ENCODE results near the gene ANXA5.
"Not testable (repeated sequence)": the region's sequence is repeated elsewhere in the genome, so short reads cannot be mapped to it uniquely, and the experiment has no call there.

The ANXA5 gene

DNA sequence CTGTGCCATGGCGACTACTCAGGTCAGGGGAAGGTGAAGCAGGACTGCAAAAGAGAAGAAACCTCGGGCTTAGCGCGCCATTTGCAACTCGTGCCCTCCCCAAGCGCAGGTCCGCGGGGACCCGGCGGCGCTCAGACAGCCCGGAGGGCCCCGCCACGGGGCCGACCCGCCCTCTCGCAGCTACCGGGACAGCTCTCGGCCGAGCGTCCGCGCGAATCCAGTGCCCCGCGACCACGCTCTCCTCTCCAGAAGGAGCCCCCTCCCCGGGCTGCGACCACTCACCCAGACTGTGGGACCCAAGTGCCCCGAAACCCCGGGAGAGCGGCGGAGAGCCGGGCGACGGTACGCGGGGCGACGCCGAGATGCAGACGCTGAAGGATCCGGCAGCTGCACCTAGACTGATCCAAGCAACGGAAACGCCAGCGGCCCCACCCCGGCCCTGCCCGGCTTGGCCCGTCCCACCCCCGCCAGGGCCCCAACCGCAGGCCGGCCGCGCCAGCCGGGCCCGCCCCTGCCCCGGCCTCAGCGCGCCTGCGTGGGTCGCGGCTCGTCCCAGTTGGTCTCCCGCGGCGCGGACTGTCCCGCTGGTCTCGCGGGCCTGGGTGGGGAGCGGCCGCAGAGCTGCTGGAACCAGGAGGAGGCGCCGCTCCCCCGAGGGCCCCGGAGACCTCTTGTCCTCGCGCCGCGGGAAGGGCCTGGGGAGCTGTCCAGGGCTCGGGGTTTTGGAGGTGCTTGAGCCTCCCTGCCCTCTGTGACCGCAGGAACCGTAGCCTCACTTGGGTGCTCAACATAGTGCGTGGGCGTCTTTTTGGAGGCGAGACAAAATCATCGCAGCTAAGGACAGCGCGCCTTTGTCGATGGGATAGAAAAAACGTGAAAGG, at the start of gene ANXA5:
TSS of gene ANXA5 (minus strand) at position 400 of the 881 bp plus-strand sequence. CDS start at position 9, 391 bp downstream.
- DNase-seq (ENCODE audit: low spot score), result peak; percentile 85

DNA sequence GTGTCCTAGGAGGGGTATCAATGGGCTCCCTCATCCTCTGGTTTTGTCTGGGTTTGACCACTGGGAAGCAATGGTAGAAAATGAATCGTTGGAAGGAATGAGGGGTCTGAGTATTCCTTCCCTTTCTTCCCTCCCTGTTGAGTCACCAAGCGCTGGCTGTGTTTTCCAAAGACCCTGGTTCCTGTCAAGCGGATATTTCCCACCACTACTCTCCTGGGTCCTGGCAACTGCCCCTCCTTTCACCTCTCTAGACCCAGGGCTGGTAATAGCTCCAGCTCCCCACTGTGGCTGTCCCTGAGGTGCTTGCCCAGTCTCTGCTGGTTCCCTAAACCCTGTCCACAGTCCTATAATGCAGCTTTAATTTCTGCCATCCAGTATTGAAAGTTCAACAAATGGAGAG, 46.0 kb upstream of the ANXA5 start:
- DNase-seq (ENCODE audit: low spot score), result no peak

DNA sequence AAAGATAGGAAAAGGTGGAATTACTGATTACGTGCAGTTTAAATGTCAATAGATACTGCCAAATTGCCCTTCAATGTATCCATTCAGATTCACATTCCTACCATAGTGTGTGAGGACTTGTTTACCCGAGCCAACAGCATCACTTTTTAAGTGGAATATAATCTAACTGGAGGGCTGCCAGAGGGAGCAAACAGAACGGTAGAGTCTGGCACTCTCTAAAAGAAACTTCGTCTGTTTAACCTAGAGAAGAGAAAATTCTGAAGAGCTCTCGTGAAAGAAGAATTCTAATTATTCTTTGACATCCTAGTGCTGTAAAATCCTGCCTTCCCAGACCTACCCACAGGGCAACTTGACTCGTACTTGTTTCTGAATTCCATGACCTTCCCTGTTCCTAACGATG, 45.0 kb upstream of the ANXA5 start:
- DNase-seq (ENCODE audit: low spot score), result no peak

DNA sequence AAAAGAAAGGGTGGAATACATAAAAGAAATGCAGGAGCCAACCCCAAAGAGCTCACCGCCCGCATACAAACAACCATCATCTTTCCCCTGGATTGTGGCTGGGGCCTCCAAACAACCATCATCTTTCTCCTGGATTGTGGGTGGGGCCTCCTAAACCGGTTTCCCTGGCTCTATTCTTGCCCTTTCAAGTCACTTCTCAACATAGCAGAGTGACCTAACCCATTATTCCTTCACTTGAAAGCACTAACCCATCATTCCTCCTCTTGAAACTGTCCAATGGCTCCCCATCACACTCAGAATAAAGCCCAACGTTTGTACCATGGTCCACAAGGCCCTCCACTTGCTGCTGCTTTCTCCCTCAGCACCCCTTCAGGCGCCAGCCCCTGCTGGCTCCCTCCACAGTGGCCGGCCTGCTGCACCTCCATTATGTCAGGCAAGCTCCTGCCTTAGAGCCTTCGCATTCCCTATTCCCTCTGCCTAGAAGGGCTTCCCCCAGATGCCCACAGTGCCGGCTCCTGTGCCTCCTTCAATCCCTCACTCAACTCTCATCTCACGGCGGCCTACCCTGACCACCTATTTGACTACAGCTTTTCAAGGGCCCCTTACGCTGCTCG, 44.1 kb upstream of the ANXA5 start:
- no peak for DNase-seq (ENCODE audit: low spot score)

DNA sequence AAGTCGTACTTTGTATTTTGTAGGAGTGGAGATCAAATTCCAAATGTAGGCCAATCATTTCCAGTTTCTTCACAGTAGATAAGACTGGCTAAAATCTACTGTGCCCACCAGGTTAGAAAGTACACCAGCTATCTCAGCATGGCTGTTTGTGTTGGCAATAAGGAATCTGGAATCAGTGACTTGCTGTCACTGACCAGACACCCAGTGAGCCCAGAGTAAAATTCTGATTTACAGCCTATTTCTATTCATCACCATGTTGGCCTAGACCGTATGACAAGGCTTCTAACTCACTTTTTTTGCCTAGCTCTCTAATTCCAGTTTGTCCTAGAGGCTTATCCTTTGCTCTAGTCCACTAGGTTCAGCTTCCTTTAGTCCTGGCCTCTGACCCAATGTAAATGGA, 42.8 kb upstream of the ANXA5 start:
- DNase-seq (ENCODE audit: low spot score), result no peak

DNA sequence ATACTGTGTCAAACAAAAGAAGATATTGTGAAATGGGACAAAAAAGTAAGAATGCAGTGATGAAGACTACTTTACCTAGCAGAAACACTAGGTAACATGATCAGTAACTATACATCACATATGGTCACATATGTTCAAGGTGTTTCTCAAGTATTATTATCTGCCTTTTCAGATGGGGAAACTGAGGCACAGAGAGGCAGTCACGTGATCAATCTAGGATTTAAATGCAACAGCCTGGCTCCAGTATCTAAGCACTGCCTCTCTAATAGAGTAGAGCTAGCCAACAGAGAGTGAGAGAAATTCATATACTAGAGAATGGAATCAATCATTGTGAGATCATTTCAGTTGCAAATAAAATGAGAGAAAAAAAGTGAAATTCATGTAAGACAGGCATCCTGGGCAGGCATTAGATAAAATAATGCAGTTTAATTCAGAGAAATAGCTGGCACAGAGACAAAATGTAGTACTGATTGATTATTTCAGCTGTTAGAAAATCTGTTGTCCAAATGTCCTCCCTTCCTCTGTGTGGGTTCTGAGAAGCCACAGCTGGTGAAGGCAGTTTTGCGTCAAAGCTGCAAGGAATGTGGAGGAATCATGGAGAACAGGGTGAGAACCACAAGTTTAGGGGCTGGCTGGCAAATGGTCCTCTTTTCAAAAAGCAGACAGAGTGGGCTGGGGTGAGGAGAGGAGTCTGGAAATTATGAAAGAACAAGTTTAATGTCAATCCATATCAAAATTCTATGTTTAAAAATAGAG, 42.2 kb upstream of the ANXA5 start:
- no peak for DNase-seq (ENCODE audit: low spot score)

DNA sequence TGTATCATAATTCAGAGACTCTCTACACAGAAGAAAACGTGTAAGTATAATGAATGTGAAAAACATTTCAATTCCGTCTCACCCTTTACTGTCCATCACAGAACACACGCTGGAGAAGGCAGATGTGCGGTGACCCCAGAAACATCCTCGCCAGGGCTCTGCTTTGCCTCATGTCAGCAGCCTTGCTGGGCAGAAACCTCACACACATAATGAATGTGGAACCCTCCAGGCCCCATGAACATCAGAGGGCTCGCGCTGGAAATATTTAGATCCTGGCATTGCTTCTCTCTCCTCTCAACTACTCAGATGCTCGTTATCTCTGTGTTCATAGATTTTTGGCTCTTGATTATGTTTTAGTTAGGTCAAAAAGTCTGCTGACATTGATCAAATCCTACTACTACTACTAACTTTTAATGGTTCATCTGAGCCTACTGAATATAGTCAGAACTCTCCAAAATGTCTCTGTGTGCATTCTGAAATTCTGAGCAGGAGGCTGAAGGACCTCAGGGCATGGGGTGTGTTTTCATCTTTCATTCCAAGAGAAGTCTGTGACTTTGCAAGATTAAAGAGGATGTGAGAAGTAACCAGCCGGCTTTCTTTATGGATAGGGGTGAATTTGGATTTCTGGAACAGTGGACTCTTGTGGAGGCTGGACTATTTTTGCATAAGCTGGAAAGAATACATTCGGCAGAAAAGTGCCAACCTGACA, 41.2 kb upstream of the ANXA5 start:
- DNase-seq (ENCODE audit: low spot score), result no peak

DNA sequence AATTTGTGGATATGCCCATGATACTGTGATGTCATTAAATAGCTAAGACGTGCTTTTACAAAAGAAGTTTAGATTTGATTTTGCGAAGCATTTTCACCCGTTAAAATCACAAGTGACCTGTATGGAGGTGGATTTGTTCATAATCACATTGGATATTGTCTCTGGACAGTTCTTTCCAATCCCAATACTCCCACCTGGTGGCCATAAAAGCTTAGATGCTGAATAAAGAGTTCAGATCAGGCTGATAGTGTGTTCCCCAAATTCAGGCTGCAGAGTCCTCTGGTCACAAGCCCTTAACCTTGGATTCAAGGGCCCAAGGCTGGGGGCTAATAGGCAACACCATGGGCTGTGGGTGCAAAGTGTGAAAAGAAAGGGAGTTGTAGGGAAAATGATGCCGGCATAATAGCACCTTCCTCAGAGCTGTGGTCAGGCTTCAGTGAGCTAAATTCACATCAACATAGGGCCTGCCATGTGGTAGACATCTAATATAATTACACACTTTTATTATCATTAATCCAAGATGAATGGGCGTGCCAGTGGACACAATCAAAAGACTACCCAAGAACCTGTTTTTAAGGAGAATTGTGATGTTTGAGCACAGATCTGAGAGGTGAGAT, 40.1 kb upstream of the ANXA5 start:
- DNase-seq (ENCODE audit: low spot score), result peak; percentile 33

DNA sequence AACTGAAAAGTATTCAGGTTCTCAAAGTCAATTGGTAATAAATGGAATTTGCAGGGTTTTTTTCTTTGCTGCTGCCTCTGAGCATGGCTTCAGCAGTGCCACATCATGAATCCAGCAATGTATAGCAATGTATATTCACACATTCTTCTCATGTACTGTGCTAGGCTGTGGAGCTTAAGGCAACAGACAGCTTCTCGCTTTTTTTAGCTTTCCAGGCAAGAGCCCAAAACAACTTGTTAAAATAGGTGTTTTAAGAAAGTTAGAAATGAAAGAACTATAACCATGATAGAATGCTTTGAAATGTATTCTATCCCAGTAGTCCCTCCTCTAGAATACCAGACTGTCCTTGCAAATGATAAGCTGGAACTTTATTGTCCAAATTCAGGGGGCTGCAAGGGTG, 37.8 kb upstream of the ANXA5 start:
- DNase-seq (ENCODE audit: low spot score), result no peak

DNA sequence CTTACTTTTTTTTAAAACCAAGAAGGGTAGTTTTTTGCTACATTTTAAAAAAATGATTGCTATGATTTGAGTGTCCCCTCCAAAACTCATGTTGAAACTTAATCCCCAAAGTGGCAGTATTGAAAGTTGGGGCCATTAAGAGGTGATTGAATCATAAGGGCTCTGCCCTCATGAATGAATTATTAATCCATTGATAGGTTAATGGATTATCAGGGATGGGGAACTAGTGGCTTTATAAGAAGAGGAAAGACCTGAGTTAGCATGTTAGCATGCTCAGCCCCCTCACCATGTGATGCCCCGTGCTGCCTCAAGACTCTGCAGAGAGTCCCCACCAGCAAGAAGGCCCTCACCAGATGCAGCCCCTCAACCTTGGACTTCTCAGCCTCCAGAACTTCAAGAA, 37.2 kb upstream of the ANXA5 start:
- DNase-seq (ENCODE audit: low spot score), result no peak

DNA sequence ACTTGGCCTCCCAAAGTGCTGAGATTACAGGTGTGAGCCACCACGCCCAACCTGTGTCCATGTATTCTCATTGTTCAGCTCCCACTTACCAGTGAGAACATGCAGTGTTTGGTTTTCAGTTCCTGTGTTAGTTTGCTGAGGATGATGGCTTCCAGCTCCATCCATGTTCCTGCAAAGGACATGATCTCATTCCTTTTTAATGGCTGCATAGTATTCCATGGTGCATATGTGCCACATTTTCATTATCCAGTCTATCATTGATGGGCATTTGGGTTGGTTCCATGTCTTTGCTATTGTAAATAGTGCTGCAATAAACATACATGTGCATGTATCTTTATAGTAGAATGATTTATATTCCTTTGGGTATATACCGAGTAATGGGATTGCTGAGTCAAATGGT, 33.0 kb upstream of the ANXA5 start:
- not testable (repeated sequence) for DNase-seq (ENCODE audit: low spot score)

DNA sequence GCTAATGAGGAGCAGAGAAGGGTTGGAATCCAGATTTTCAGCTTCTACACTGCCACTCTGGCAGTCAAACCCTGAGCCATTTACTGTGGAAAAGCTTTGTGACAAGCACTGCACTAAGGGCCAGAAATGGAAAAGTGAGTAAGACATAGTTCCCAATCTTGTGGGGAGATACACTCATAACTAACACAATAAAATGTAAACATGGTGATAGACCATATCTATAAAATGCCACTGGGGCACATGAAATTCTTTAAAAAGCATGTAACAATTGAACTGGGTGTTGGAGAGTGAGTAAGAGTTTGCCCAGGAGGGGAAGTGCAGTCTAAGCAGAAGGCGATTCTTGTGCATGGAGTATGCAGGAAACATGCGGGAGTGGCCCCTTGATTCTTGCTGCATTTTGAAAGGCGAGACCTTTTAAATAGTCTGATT, 32.0 kb upstream of the ANXA5 start:
- no peak for DNase-seq (ENCODE audit: low spot score)

DNA sequence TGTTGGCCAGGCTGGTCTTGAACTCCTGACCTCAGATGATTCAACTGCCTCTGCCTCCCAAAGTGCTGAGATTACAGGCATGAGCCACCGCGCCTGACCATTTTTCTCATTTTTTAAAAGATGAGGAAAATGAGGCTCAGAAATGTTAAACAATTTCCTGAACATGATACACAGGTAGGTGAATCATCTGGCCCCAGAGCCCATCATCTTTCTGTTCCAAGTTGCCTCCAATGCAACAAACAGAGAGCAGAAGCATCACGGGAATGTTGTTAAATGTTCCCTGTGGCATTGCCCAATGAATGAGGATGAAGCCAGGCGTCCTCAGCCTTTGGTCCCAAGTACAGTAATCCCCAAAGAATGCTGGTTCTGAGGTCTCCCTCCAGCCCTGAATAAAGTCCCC, 31.3 kb upstream of the ANXA5 start:
- no peak for DNase-seq (ENCODE audit: low spot score)

DNA sequence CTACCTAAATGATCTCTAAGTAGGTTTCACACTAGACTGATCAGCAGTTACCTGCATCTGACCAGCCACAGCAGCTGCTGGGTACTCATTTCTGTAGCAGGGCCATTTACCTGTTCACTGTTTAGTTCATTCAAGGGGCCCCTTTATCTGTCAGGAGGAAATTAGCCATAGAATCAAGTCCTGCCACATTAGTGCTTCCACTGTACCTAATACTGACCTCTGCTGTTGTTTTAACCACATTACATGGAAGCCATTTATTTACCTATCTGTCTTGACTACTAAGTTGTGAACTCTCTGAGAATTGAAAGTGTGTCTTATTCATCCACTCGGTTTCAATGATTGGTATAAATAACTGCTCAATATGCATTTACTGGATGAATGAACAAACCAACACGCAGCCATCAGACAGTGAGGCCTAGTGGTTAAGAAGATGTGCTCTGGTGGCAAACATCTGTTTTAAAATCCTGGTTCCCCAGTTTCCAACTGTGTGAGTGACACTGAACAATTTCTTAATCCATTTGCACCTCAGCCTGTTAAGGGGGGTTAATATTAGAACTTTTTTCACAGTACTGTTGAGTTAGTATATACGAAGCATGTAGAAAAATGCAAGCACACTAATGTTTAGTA, 30.0 kb upstream of the ANXA5 start:
- DNase-seq (ENCODE audit: low spot score), result peak; percentile 79

DNA sequence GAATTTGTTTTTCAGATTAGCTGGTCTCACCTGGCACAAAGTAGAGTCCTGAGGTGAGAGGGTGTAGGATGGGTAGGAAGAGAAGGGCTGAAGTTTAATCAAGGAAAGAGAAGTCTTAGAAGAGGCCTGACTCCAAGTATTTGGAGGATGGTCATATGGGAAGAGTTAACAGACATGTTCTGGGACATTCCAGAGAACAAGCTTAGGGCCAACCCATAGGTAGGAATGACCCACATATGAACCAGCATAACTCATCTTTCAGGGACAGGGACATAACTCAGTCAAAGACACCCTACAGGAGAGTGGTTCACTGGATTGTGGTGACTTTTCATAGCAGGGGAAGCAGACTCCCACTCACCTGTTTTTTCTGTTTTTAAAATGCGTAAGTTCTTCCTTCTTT, 27.9 kb upstream of the ANXA5 start:
- DNase-seq (ENCODE audit: low spot score), result no peak

DNA sequence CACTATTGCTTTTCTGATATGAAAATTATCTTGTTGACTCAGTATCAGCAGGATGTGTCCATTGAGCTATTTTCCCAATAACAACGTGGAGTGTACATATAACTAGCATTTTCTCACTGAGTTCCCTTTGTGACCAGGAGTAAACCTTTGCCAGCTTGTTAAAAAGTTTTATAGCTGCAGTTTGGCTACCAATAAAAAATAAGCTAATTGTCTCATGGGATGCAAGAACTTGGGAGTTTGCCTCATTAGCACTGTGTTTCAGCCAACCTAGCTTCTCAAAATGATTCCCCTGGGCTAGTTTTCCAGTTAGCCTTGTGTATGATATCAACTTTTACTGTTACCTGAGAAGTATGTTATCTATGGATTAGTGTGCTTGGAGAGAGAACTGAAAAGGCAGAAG, 24.9 kb upstream of the ANXA5 start:
- no peak for DNase-seq (ENCODE audit: low spot score)

DNA sequence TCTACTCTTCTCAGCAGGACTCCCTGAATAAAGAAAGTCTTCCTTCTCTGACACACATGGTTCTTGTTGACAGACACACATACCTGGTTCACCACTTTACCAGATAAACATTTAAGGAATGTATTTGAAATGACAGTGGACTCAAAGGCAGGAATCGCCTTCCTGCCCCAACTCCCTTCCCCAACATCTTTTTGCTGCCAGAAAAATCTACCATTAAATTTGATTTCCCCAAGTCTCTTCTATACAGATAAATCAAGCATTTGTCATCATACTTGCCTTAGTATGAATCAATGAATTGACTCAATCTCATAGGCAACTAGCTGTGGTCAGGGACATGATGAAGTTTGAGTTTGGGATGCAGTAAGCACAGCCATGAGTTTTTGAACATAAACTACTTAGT, 23.3 kb upstream of the ANXA5 start:
- no peak for DNase-seq (ENCODE audit: low spot score)

DNA sequence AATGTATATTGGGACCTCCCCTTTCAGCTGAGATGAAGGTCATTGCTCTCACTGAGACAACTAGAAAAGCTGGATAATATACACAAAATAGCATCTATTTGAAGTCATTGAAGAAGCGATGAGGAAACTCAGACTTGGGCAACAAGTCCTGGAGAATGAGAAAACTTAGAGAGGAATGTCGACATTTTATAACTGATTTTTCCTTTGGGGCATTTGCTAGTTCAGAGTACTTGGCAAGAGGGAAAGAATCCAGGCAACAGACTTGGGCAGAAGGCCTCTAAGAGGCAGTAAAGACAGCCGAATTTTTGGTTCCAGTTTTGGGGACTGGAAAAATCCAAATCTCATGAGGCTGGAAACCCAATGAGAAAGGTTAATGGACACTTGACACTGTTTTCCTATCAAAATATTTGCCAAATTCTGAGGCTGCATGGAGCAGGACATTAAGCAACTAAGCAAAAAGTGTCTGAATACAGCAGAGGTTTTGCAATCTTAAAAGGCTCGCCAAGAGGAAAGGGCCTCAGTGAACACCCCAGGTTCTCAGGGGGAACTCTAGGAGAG, 21.0 kb upstream of the ANXA5 start:
- DNase-seq (ENCODE audit: low spot score), result no peak

DNA sequence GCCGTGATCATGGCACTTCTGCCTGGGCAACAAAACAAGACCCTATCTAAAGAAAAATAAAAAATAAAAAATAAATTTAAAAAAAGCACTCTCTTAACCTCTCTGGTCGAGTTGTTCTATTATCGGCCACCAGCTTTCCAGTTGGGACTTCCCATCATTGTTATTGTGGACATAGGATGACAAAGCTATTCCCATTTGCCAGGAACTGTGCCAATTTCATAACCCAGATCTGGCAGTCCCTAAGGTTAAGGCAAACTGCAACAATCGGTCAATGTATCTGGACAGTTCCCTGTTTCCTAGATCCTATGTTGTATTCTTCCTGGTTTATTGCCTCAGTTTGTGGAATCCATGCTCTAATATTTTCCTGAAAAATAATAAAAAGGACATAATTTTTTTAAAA, 17.8 kb upstream of the ANXA5 start:
- DNase-seq (ENCODE audit: low spot score), result no peak

DNA sequence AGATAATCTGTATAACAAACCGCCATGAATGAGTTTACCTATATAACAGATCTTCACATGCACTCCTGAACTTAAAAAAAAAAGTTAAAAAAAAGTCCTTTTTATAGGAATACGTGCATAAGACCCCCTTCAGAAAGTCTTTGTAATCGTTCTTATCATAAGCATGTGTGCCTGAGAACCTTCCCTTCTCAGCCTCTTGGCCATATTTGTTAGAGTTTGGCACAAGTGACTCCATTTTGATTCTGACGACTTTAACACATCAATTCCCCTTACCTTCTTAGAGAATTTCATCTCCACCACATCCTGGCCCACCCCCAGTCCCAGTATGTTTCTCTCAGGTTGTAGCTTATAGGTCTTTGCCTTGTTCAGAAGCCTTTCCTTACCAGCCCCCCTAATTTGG, 16.0 kb upstream of the ANXA5 start:
- DNase-seq (ENCODE audit: low spot score), result no peak

DNA sequence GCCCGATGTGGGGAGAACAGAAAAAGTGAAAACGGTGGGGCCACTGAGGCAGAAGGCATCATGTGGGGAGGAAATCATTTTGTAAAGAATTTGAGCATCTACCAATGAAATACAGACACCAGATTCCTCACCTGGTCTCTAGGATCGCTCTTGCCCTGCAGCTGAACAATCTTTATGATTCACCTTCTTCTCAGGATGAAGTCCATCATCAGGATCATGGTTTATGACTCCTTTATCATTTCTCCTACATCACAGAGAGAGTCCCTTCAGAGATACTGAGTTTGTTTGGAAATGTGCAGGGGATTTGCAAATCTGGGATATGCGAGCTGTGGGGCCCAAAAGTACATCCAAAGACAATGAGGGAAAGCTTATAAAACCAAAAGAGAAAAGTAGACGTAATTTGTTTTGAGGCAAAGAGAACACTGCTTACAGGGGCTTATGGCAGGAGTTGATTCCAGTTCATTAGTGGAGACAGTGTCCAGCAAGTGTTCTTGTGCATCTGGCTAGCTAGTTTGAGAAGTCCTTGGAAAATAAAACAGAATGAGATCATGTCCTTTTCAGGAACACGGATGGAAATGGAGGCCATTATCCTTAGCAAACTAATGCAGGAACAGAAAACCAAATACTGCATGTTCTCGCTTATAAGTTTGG, 15.3 kb upstream of the ANXA5 start:
- DNase-seq (ENCODE audit: low spot score), result no peak

Data from activated CD4-positive, alpha-beta T cell treated with anti-CD3 and anti-CD28 coated beads, Interleukin-2, Interleukin-4, amounts not matched to agents 100 ng/mL and 50 ng/mL, durations not matched to agents 16 hours and 8 hours (primary cell).